OCI-LY1 (cell line): ENCODE data around the gene NOTCH4.
"Not testable (repeated sequence)": the region's sequence is repeated elsewhere in the genome, so short reads cannot be mapped to it uniquely, and the experiment has no call there.

ENCODE experiments used
- CTCF ChIP-seq: fragments of 200-600 bp; sonication (generic), shearing (Covaris generic); IDR thresholded peaks from 2 replicates; pipeline ENCODE4 v1.5.1; 2017; ENCODE audit warnings: mild to moderate bottlenecking, antibody characterized with exemption, low read length, moderate library complexity, mixed read lengths
- EZH2 ChIP-seq: fragments of 200-600 bp; sonication (generic), shearing (Covaris generic); IDR thresholded peaks from 2 replicates; pipeline ENCODE4 v1.8.0; 2017; ENCODE audit warnings: borderline replicate concordance, mixed run types, mild to moderate bottlenecking, antibody characterized with exemption, low read length, moderate library complexity, mixed read lengths

GRCh38 chr6:32257262-32257661 lies 33.4 kb upstream of the NOTCH4 start:
- not testable (repeated sequence) for TF ChIP-seq CTCF, EZH2
